Measurements from ENCODE around the gene PDGFB.

Gene PDGFB

GRCh38 chr22:39288135-39288898 is 43.5 kb upstream of the PDGFB start:
- no peak overlapping the region for H3K9ac ChIP-seq (ENCODE audit: insufficient read length)
- H3K4me3 ChIP-seq: no peak overlapping the region
- H3K9me3 ChIP-seq (ENCODE audit: low read depth, low read length): no peaks in the 10 kb centered on the region
- TF ChIP-seq POLR2AphosphoS5 (IDR thresholded peaks at IDR 0.05; ENCODE audit: borderline replicate concordance, low read depth, low read length) (no peak), FOXP2 (optimal IDR thresholded peaks at IDR 0.05; ENCODE audit: control extremely low read depth, extremely low read length, insufficient read depth) (no peak), EZH2 (IDR thresholded peaks at IDR 0.05) (no peak)
- no peaks in the 10 kb centered on the region for H3K36me3 ChIP-seq (ENCODE audit: insufficient read depth, low read length)
- no peak for DNase-seq (ENCODE audit: low read depth, low spot score)
- H3K27ac ChIP-seq: peak overlapping the region; percentile 79; the same call in 1 of the 2 replicates

DNA sequence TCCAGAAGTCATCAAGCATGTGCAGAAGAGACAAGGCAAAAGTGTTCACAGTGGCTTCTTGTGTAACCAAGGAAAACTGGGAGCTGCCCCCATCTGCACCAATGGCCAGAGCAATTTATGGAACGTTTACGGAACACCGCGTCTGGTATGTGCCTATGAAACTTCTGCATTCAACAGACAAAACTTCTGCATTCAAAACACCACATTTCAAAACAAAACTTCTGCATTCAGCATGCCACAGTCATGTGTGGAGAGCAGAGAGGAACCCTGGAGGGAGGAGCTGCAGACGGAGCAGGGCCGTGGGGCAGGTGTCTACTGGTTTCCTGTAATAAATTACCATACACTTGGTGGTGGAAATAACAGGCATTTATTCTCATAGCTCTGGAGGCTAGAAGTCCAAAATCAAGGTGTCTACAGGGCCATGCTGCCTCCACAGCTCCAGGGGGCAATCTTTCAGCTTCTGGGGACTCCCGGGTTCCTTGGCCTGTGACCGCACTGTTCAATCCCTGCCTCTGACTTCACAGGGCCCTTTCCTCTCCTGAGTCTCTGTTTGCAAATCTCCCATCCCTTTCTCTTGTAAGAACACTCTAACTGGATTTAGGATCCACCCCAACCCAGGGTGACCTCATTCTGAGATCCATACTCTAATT is 42.4 kb upstream of the PDGFB start:
- Histone ChIP-seq H3K9ac (ENCODE audit: insufficient read length) (no peak overlapping the region), H3K9me3 (ENCODE audit: low read depth, low read length) (no peaks in the 10 kb centered on the region), H3K36me3 (ENCODE audit: insufficient read depth, low read length) (no peaks in the 10 kb centered on the region), H3K27ac (peak overlapping the region; percentile 79), H3K4me3 (peak overlapping the region; percentile 40)
- TF ChIP-seq POLR2AphosphoS5 (IDR thresholded peaks at IDR 0.05; ENCODE audit: borderline replicate concordance, low read depth, low read length): no peak
- no peak for TF ChIP-seq FOXP2 (optimal IDR thresholded peaks at IDR 0.05; ENCODE audit: control extremely low read depth, extremely low read length, insufficient read depth)
- no peak for TF ChIP-seq EZH2 (IDR thresholded peaks at IDR 0.05)
- no peak for DNase-seq (ENCODE audit: low read depth, low spot score)

- Histone ChIP-seq H3K36me3 (ENCODE audit: insufficient read depth, low read length) (no peaks in the 10 kb centered on the region), H3K4me3 (no peak overlapping the region), H3K9ac (ENCODE audit: insufficient read length) (no peak overlapping the region), H3K27ac (no peak overlapping the region), H3K9me3 (ENCODE audit: low read depth, low read length) (no peaks in the 10 kb centered on the region)
- TF ChIP-seq POLR2AphosphoS5 (IDR thresholded peaks at IDR 0.05; ENCODE audit: borderline replicate concordance, low read depth, low read length) (no peak), FOXP2 (optimal IDR thresholded peaks at IDR 0.05; ENCODE audit: control extremely low read depth, extremely low read length, insufficient read depth) (no peak), EZH2 (IDR thresholded peaks at IDR 0.05) (no peak)
- no peak for DNase-seq (ENCODE audit: low read depth, low spot score)
Measured at GRCh38 chr22:39284983-39285382, 40.2 kb upstream of the PDGFB start.

DNA sequence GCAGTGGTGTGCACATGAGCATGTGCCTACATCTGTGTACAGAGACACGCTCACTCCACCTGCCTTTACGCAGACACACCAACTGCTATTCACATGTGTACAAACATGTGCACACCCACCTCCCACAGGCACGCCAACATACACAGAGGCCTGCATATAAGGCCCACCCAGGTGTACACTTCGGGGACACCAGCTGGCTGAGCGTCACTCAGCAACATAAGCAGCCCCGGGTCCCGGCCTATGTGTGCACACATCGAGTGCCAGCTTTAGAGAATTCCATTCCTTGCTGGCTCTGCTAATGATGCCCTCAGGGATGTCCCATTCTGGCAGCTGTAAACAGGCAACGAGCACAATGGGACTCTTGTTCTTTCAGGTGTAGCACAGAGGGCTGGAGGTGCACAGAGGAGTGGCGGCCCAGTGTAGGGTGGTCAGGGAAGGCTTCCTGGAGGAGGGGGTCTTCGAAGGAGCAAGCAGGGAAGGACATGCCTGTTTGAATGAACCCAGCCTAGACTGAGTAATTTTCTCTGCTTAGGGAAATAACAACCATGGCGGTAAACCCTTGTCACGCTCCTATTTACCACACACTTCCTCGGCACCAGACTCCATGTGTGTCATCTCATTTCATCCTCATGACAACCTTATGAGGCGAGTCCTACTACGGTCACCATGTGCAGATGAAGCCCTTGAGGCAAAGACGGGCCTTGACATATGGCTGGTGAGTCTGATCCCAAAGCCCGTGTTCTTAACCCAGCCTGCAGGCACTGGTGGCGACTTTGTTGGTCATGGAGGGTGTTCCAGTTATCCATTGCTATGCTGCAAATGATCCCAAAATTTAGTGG is 39.6 kb upstream of the PDGFB start:
- no peak overlapping the region for H3K4me3 ChIP-seq
- no peaks in the 10 kb centered on the region for H3K36me3 ChIP-seq (ENCODE audit: insufficient read depth, low read length)
- no peak overlapping the region for H3K9ac ChIP-seq (ENCODE audit: insufficient read length)
- no peak overlapping the region for H3K27ac ChIP-seq
- no peak for DNase-seq (ENCODE audit: low read depth, low spot score)
- no peaks in the 10 kb centered on the region for H3K9me3 ChIP-seq (ENCODE audit: low read depth, low read length)
- peak; percentile 23 for TF ChIP-seq FOXP2 (optimal IDR thresholded peaks at IDR 0.05; ENCODE audit: control extremely low read depth, extremely low read length, insufficient read depth)
- no peak for TF ChIP-seq POLR2AphosphoS5 (IDR thresholded peaks at IDR 0.05; ENCODE audit: borderline replicate concordance, low read depth, low read length)

GRCh38 chr22:39283322-39284141 is 38.8 kb upstream of the PDGFB start:
- Histone ChIP-seq H3K27ac (no peak overlapping the region), H3K9me3 (ENCODE audit: low read depth, low read length) (no peaks in the 10 kb centered on the region), H3K36me3 (ENCODE audit: insufficient read depth, low read length) (no peaks in the 10 kb centered on the region), H3K4me3 (no peak overlapping the region), H3K9ac (ENCODE audit: insufficient read length) (no peak overlapping the region)
- no peak for TF ChIP-seq POLR2AphosphoS5 (IDR thresholded peaks at IDR 0.05; ENCODE audit: borderline replicate concordance, low read depth, low read length)
- TF ChIP-seq EZH2 (IDR thresholded peaks at IDR 0.05): no peak
- TF ChIP-seq FOXP2 (optimal IDR thresholded peaks at IDR 0.05; ENCODE audit: control extremely low read depth, extremely low read length, insufficient read depth): no peak
- no peak for DNase-seq (ENCODE audit: low read depth, low spot score)

DNA sequence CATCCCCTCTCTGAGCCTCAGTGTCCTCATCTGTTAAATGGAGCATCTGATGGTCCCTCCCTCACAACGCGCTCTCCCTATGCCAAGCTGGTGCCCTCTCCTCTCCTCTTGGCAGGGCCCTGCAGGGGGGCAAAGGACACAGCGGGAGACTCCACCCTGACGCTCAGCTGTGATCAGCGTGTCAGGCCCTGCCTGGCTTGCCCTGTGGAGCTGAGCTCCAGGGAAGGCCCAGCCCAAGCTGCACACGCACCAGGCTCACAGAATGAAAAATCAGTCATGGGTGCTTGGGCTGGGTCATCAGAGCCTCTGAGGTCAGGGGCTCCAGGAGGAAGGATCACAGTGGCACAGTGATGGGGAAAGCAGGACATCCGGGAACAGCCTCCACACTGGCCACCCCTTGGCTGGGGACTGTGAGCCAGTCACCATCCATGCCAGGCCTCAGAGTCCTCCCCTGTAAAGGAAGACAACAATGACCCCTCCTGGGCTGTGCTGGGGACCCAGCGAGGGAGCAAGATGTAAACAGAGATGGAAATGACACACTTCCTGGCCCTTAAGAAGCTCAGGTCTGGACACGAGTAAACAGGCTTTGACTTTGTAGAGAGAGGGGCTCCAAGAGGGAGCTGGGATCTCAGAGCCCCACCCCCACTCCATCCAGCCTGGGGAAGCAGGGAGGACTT is 38.0 kb upstream of the PDGFB start:
- TF ChIP-seq EZH2 (IDR thresholded peaks at IDR 0.05): no peak
- no peak for TF ChIP-seq FOXP2 (optimal IDR thresholded peaks at IDR 0.05; ENCODE audit: control extremely low read depth, extremely low read length, insufficient read depth)
- TF ChIP-seq POLR2AphosphoS5 (IDR thresholded peaks at IDR 0.05; ENCODE audit: borderline replicate concordance, low read depth, low read length): no peak
- H3K27ac ChIP-seq: no peak overlapping the region
- H3K36me3 ChIP-seq (ENCODE audit: insufficient read depth, low read length): no peaks in the 10 kb centered on the region
- no peaks in the 10 kb centered on the region for H3K9me3 ChIP-seq (ENCODE audit: low read depth, low read length)
- H3K4me3 ChIP-seq: no peak overlapping the region
- H3K9ac ChIP-seq (ENCODE audit: insufficient read length): no peak overlapping the region
- DNase-seq (ENCODE audit: low read depth, low spot score): no peak

- TF ChIP-seq FOXP2 (optimal IDR thresholded peaks at IDR 0.05; ENCODE audit: control extremely low read depth, extremely low read length, insufficient read depth): no peak
- no peak for TF ChIP-seq POLR2AphosphoS5 (IDR thresholded peaks at IDR 0.05; ENCODE audit: borderline replicate concordance, low read depth, low read length)
- no peak for TF ChIP-seq EZH2 (IDR thresholded peaks at IDR 0.05)
- no peaks in the 10 kb centered on the region for H3K36me3 ChIP-seq (ENCODE audit: insufficient read depth, low read length)
- H3K4me3 ChIP-seq: no peak overlapping the region
- no peaks in the 10 kb centered on the region; the same call in 1 of the 2 replicates for H3K9me3 ChIP-seq (ENCODE audit: low read depth, low read length)
- H3K27ac ChIP-seq: peak overlapping the region; percentile 27; the same call in 1 of the 2 replicates
- H3K9ac ChIP-seq (ENCODE audit: insufficient read length): no peak overlapping the region
- no peak for DNase-seq (ENCODE audit: low read depth, low spot score)
Measured at GRCh38 chr22:39281126-39281525, 36.3 kb upstream of the PDGFB start.

All from SK-N-MC (cell line).